ENCODE results near the gene EPM2AIP1. TPM values are rescaled to one million over a fixed set of nuclear protein-coding genes. Genes with fewer than 3 reads are reported as not detected.
"Not testable (repeated sequence)": the region's sequence is repeated elsewhere in the genome, so short reads cannot be mapped to it uniquely, and the experiment has no call there.

EPM2AIP1 gene
- polyA plus RNA-seq, 1 donor = 69.5 TPM

DNA sequence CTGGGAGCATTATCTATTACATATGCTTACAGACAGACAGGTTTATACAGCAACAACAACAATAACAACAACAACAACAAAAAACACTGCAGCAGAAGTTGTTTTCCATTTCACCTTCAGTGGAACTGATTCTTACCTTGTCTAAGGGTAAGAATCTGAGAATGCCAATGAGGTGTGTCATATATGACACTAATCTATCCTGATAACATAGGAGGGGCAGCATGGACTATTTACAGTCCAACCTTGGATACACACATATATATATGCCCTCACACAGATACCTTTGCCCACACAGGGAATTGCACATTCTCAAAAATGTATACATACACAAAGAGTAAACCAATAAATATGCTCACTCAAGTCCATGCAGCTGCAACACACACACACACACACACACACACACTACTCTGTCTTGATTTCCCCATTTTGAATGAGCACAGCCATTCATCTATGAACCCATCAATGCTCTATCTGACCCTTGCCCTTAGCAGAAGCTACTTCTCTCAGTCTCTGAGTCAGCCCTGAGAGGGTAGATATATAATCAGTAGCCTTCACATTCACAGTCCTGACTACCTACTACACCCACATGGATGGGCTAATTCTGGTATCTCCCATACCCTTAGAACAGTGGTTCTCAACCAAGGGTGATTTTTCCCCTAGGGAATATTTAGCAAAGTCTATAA lies 38.3 kb downstream of the EPM2AIP1 start:
- no peak for DNase-seq

GRCh38 chr3:36947814-36948213 lies 45.1 kb downstream of the EPM2AIP1 start:
- DNase-seq = not testable (repeated sequence)

DNA sequence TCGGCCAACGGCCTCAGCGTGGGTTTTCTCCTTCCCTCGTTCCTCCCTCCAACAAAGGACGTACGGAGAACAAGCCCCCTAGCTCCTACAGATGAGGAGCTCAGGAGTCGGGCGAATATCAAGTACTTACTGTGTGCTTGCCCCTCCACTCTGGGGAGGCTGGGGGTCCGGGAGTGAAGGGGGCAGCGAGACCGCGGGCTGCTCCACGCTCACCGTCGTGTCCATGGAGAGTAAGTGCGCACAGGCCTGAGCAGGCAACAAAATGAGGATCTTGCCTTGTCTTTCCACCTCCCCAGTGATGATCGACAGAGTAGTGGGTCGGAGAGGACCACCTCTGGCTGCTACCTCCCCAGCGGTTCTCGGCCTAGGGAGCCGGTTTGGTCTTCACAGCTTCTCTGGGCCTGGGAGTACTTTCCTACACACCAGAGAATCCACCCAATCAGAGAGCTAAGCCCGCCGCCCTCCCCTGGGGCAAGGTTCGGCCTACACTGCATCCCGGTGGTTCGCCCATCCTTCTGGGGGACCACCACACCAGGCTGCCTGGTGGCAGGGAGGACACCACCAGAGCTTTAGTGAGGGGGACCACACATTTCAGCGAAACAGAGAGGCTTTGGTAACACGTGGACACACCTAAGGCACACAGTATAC lies 47.5 kb downstream of the EPM2AIP1 start:
- DNase-seq = no peak

- peak; percentile 57 for DNase-seq
Measured at GRCh38 chr3:36944641-36945270, 48.2 kb downstream of the EPM2AIP1 start, which contains the start of gene TRANK1. Gene TRANK1 (minus strand): TSS chr3:36945054. CDS start chr3:36944809, 245 bp downstream.

GRCh38 chr3:36944012-36944640 lies 48.8 kb downstream of the EPM2AIP1 start:
- DNase-seq = peak; percentile 68

- DNase-seq = no peak
Measured at GRCh38 chr3:36943601-36944000, 49.3 kb downstream of the EPM2AIP1 start.

DNA sequence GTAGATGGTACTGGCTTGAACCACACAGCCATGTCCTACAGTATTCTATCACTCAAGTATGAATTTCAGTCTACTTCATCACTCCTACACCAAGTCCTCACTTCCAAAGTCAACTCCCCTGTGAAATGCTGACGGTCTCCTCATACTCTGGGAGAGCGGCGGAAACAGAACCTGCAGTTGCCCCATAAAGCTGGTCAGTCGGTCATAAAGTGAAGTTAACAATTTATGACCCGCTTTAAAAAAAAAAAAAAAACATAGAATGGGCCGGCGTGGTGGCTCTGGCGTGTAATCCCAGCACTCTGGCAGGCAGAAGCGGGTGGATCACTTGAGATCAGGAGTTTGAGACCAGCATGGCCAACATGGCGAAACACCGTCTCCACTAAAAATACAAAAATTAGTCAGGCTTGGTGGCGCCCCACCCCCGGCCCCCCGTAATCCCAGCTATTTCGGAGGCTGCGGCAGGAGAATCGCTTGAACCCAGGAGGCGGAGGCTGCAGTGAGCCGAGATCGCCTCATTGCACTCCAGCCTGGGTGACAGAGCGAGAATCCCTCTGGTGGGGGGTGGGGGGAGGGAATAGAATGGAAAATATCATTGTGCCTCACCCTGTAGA lies 50.2 kb downstream of the EPM2AIP1 start:
- no peak for DNase-seq

GRCh38 chr3:36941658-36942057 lies 51.3 kb downstream of the EPM2AIP1 start:
- DNase-seq = no peak

- DNase-seq = no peak
Measured at GRCh38 chr3:36941162-36941561, 51.8 kb downstream of the EPM2AIP1 start.

GRCh38 chr3:36937492-36937891 lies 55.4 kb downstream of the EPM2AIP1 start:
- DNase-seq = no peak

Other genes starting within 250 kb of the EPM2AIP1 start
- 0.86 TPM for gene DCLK3, start 228.6 kb downstream of the EPM2AIP1 start, polyA plus RNA-seq (ENCODE audit: insufficient read length)
- gene TRANK1, start 48.1 kb downstream of the EPM2AIP1 start, polyA plus RNA-seq (ENCODE audit: insufficient read length) = 9.9 TPM
- 60.4 TPM for gene MLH1, start 387 bp upstream of the EPM2AIP1 start, polyA plus RNA-seq (ENCODE audit: insufficient read length)
- 47.7 TPM for gene LRRFIP2, start 181.5 kb upstream of the EPM2AIP1 start, polyA plus RNA-seq (ENCODE audit: insufficient read length)